GM23248 (cell line): ENCODE data around the gene CCDC127.
"Not testable (repeated sequence)": the region's sequence is repeated elsewhere in the genome, so short reads cannot be mapped to it uniquely, and the experiment has no call there.

ENCODE experiments used
- EZH2 ChIP-seq: fragments of 200-600 bp; sonication (generic); IDR thresholded peaks from 2 replicates; pipeline ENCODE4 v1.6.1; 2018; ENCODE audit warnings: antibody characterized with exemption, mild to moderate bottlenecking; ENCODE audit not compliant: insufficient read depth, poor library complexity, severe bottlenecking
- EZH2phosphoT487 ChIP-seq: fragments of 200-600 bp; sonication (generic); IDR thresholded peaks from 2 replicates; pipeline ENCODE4 v1.6.1; 2018; ENCODE audit warnings: antibody characterized with exemption, moderate library complexity, mild to moderate bottlenecking, low read depth; ENCODE audit not compliant: insufficient read depth

DNA sequence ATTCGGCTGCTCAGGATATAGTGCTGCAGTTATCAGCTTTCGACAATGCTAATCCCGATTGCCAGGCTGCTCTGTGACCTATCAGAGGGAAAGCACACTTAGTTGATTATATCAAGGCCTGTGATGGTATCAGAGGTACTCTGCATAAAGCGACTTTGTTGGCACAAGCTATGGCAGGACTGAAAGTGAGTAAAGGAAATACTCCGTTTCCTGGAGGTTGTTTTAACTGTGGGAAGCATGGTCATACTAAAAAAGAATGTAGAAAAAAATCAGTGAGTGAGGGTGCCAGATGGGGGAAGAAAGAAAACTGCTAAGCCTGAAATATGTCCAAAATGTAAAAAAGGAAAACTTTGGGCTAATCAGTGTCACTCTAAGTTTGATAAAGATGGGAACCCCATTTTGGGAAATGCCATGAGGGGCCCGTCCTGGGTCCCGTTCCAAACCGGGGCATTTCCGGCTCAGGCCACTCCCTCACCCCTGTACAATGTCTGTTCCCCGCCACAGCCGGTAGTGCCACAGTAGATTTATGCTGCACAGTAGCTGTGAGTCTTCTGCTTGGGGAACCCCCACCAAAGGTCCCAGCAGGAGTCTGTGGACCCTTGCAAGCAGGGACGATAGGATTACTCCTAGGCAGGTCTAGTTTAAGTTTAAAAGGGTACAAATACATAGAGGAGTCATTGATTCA, 25.9 kb upstream of the CCDC127 start:
- TF ChIP-seq EZH2, EZH2phosphoT487: not testable (repeated sequence)
